ENCODE results near the gene CAPSL.

Gene CAPSL

GRCh38 chr5:35922468-35922867, 16.0 kb downstream of the CAPSL start (continued):
- no peak for TF ChIP-seq GLIS3 (CRISPR knock-in tag; IDR thresholded peaks at IDR 0.05)

- ATAC-seq = no peak
- TF ChIP-seq ESRRG (CRISPR knock-in tag; IDR thresholded peaks at IDR 0.05) (no peak), POU6F1 (CRISPR knock-in tag; IDR thresholded peaks at IDR 0.05; ENCODE audit: borderline replicate concordance, low read depth) (no peak), ARNTL (CRISPR knock-in tag; IDR thresholded peaks at IDR 0.05; ENCODE audit: borderline replicate concordance, low read depth) (no peak), GLIS3 (CRISPR knock-in tag; IDR thresholded peaks at IDR 0.05) (no peak), ISL1 (CRISPR knock-in tag; IDR thresholded peaks at IDR 0.05) (no peak)
Measured at GRCh38 chr5:35921930-35922329, 16.5 kb downstream of the CAPSL start.

GRCh38 chr5:35920890-35921289, 17.5 kb downstream of the CAPSL start:
- ATAC-seq = peak; percentile 21; the same call in 1 of the 3 replicates
- TF ChIP-seq ZFP3 (CRISPR knock-in tag; IDR thresholded peaks at IDR 0.05) (no peak), TSHZ2 (CRISPR knock-in tag; IDR thresholded peaks at IDR 0.05) (no peak), CREB5 (CRISPR knock-in tag; IDR thresholded peaks at IDR 0.05; ENCODE audit: low read depth) (no peak), PATZ1 (CRISPR knock-in tag; IDR thresholded peaks at IDR 0.05; ENCODE audit: borderline replicate concordance) (no peak), ZNF565 (CRISPR knock-in tag; conservative IDR thresholded peaks at IDR 0.05; ENCODE audit: low read depth) (no peak), TOX (CRISPR knock-in tag; IDR thresholded peaks at IDR 0.05; ENCODE audit: borderline replicate concordance) (no peak), RARB (CRISPR knock-in tag; IDR thresholded peaks at IDR 0.05) (no peak), OSR1 (CRISPR knock-in tag; IDR thresholded peaks at IDR 0.05) (no peak), ZNF8 (CRISPR knock-in tag; IDR thresholded peaks at IDR 0.05) (no peak), POU6F1 (CRISPR knock-in tag; IDR thresholded peaks at IDR 0.05; ENCODE audit: borderline replicate concordance, low read depth) (no peak), ZC3H10 (CRISPR knock-in tag; IDR thresholded peaks at IDR 0.05) (no peak), ESRRG (CRISPR knock-in tag; IDR thresholded peaks at IDR 0.05) (no peak), ZFP30 (CRISPR knock-in tag; IDR thresholded peaks at IDR 0.05) (no peak), ARNTL (CRISPR knock-in tag; IDR thresholded peaks at IDR 0.05; ENCODE audit: borderline replicate concordance, low read depth) (no peak)

- peak; percentile 80 for ATAC-seq
- TF ChIP-seq ZFP30 (CRISPR knock-in tag; IDR thresholded peaks at IDR 0.05) (peak; percentile 56), TOX (CRISPR knock-in tag; IDR thresholded peaks at IDR 0.05; ENCODE audit: borderline replicate concordance) (no peak), ISL1 (CRISPR knock-in tag; IDR thresholded peaks at IDR 0.05) (peak; percentile 58), OSR1 (CRISPR knock-in tag; IDR thresholded peaks at IDR 0.05) (no peak)
Measured at GRCh38 chr5:35919191-35919590, 19.2 kb downstream of the CAPSL start.

- ATAC-seq = no peak
- TF ChIP-seq ISL1 (CRISPR knock-in tag; IDR thresholded peaks at IDR 0.05) = no peak
- no peak for TF ChIP-seq PPARA (CRISPR knock-in tag; IDR thresholded peaks at IDR 0.05; ENCODE audit: borderline replicate concordance)
- TF ChIP-seq TSHZ2 (CRISPR knock-in tag; IDR thresholded peaks at IDR 0.05) = no peak
- no peak for TF ChIP-seq SNAI2 (CRISPR knock-in tag; IDR thresholded peaks at IDR 0.05)
- no peak for TF ChIP-seq CREB5 (CRISPR knock-in tag; IDR thresholded peaks at IDR 0.05; ENCODE audit: low read depth)
- no peak for TF ChIP-seq ZNF70 (CRISPR knock-in tag; IDR thresholded peaks at IDR 0.05)
- TF ChIP-seq ZFP30 (CRISPR knock-in tag; IDR thresholded peaks at IDR 0.05) = no peak
Measured at GRCh38 chr5:35908814-35909213, 29.6 kb downstream of the CAPSL start.

All from SK-N-SH treated with all-trans-retinoic acid at 6 μM for 48 hours (cell line).